Effector CD8-positive, alpha-beta T cell (primary cell): ENCODE data around the gene CAPSL.
"Not testable (repeated sequence)": the region's sequence is repeated elsewhere in the genome, so short reads cannot be mapped to it uniquely, and the experiment has no call there.

Experiments used
- DNase-seq: peaks from one replicate; lab custom pipeline; 2025; lab: John Stamatoyannopoulos, UW

Gene CAPSL

DNA sequence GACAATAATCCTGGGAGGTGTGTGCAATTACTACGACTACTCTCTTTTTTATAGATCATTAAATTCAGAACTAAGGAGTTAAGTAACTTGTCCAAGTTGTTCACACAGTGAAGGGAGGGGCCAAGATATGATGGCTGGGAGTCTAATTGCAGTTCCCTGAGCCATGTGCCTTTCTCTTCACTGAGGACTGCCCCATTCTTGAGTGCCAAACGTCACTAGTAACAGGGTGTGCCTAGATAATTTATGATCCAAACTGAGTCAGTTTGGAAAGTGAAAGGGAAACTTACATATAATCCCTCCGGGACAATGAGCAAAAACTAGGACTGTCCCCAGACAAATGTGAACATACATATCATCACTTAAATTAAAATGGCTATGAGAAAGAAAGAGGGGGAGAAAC lies 61.5 kb downstream of the CAPSL start:
- no peak for DNase-seq

DNA sequence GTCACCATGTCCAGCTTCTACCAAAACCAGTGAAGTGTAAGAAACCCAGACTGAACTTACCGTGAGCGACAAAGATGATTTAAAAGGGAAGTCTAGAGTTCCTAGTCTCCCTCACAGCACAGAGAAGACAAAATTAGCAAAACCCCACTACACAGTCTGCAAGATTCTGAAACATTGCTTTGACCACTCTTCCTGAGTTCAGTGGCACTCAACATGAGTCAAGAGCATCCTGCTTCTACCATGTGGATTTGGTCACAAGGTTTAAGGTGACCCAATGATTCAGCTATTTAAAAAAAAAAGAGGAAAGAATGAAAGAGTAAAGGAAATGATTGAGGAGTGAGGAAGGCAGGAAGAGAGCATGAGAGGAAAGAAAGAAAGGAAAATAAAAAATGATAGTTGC lies 62.0 kb downstream of the CAPSL start:
- DNase-seq = no peak

- DNase-seq = no peak
These were observed 67.8 kb downstream of the CAPSL start for GRCh38 chr5:35870605-35871004.

GRCh38 chr5:35869685-35870277 lies 68.6 kb downstream of the CAPSL start:
- no peak for DNase-seq

DNA sequence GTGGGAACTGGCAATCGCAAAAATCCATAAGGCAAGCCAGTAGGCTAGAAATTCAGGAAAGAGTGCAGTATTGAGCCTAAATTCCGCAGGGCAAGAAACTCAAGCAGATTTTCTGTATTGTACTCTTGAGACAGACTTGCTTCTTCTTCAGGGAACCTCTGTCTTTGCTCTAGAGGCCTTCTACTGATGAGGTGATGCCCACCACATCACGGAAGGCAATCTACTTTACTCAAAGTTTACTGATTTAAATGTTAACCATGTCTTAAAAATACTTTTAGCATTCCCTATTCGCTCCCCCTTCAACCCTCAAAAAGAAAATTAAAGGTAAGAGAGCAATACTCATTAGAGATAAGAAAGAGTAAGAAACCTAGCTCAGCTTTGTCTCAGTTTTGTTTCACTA lies 70.4 kb downstream of the CAPSL start:
- no peak for DNase-seq

DNA sequence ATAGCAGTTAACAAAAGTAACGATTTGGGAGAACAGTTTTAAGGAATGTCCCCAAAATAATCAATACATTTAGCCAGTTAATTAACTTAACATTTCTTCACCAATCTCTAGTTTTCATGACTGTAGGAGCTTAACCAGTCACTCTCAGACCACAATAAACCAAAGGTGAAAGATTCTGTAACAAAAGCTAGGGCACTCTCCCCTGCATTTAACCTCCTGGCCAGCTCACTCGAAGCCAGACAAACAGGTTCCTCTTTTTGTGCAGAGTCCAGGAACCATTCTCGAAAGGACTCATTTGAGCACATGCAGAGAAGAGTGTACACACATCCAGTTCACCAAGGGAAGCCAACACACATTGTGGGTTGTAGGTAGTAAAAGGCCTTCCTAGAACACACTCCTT lies 75.3 kb downstream of the CAPSL start:
- no peak for DNase-seq

GRCh38 chr5:35862126-35862525 lies 76.3 kb downstream of the CAPSL start:
- no peak for DNase-seq

DNA sequence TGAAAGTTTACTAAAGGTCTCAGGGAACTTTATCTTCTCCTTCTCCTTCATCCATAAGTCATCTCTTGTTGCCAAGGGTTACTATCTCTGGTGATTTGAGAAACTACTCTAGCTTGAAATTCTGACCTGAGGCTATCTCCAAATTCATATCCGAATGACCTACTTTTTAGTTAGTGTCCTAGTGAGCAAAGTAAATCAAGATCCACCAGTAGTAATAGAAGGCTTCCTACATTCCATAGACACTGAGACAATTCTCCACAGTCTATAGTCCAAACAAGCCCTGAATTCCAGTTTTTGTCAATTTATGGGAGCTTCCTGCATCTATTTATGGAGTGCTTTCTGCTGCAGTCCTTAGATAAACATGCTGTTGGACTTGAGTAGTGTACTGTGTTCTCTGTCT lies 76.7 kb downstream of the CAPSL start:
- DNase-seq = no peak

DNA sequence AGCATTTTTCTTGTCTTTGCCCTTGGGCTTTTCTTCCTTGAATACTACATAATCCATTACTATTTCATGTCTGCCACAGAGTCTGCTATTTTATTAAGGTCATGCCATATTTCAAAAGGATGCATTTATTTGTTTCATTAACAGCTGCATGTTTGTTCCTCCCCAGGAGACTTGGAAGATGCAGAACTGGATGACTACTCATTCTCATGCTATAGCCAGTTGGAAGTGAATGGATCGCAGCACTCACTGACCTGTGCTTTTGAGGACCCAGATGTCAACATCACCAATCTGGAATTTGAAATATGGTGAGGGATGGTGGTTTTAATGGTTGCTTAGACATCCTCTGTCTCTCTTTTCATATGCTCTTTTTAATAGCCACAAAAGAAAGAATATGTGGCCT lies 77.7 kb downstream of the CAPSL start:
- no peak for DNase-seq

GRCh38 chr5:35859101-35859661 lies 79.2 kb downstream of the CAPSL start:
- DNase-seq = no peak

DNA sequence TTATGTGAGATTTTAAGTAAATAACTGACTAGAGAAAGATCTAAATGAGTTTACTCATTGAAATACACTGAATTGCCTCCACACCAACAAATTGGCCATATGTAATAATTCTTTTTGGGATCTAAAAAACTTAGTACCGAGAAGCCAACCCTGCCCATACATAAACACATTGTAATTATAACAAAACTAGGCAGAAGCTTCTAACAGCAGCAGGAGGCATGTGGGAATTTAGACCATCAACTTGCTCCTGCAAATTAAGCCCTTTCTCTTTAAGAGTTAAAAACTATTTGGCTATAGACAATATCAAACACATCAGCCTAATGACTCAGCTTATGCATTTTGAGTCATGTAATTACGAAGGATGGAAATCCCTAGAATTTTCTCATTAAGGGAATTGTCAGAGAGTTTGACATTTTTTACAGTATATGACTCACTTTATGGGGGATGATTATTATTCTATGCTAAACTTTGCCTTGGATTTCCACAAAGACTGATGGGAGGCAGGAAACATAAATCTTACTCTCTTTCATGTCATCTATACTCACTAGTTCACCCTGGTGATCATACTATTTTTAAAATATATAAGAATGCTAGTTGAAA lies 80.7 kb downstream of the CAPSL start:
- no peak for DNase-seq

- DNase-seq = no peak
These were observed 81.6 kb downstream of the CAPSL start, which contains the start of gene IL7R for GRCh38 chr5:35856765-35857351. Gene IL7R, plus strand, starts transcription at chr5:35856891. Its CDS starts 87 bp downstream, at chr5:35856978.

DNA sequence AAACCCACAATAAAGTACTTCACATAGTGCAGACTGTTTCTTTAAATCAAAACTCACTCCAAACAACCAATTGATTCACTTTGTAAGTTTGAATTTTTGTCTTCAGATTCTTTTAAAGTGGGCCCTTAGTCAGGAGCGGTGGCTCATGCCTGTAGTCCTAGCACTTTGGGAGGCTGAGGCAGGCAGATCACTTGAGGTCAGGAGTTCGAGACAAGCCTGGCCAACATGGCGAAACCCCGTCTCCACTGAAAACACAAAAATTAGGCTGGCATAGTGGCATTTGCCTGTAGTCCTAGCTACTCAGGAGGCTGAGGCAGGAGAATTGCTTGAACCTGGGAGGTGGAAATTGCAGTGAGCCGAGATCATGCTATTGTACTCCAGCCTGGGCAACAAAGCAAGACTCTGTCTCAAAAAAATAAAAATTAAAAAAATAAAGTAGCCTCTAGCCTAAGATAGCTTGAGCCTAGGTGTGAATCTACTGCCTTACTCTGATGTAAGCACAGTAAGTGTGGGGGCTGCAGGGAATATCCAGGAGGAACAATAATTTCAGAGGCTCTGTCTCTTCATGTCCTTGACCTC lies 82.1 kb downstream of the CAPSL start:
- DNase-seq = not testable (repeated sequence)

DNA sequence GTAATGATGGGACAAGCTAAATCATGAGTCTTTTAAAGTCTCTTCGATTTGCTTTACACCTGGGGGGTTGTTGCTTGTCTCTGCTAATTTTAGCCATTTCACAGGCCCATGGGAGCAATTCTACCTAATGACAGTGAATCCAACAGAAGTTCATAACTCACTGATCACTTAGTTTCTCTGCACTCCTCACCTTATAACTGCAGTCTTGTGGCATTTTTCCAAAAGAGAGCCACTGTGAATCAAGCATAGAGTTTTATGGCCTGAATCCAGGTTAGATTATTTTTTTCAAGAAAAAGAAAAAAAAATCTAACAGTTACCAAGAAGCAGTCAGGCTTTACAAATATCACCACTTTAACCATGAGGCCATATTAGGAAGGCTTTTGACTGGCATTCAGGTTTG lies 83.2 kb downstream of the CAPSL start:
- no peak for DNase-seq
